Caki2 (cell line): ENCODE measurements around the gene FILIP1L. TPM values are rescaled to one million over a fixed set of nuclear protein-coding genes. Genes with fewer than 3 reads are reported as not detected.

Source experiments
- DNase-seq: peaks from one replicate; pipeline ENCODE4 v3.0.0-alpha.2; 2015; ENCODE audit warnings: low read depth
- in situ Hi-C: cut with HindIII; loops from 2 replicates; pipeline ENCODE4 v1.10.0; 2016; ENCODE audit warnings: low sequenced_read_pairs, low pct_unique_long_range_greater_than_20kb, mixed read lengths
- total RNA-seq: library from RNA; depleted of rRNA; stranded (reverse); fragments of >200 nt; shearing (Covaris generic); gene quantifications from 2 replicates; pipeline ENCODE4 v1.2.3, GENCODE V29; 2014; ENCODE audit warnings: low replicate concordance; rRNA removed

The FILIP1L gene
- total RNA-seq: not detected in 2 replicates

GRCh38 chr3:100114413-100115030 is at the start of gene FILIP1L:
Gene FILIP1L, minus strand, starts transcription at chr3:100114501.
- DNase-seq: no peak
- in situ Hi-C loops: no loop called here

- DNase-seq: no peak
- in situ Hi-C loops: no loop called here
Measured at GRCh38 chr3:100163787-100164186, 49.5 kb upstream of the FILIP1L start.

GRCh38 chr3:100160521-100160920 is 46.2 kb upstream of the FILIP1L start:
- no peak for DNase-seq
- in situ Hi-C loops: no loop called here

- in situ Hi-C loops: no loop called here
- no peak for DNase-seq
Measured at GRCh38 chr3:100159331-100160153, 45.2 kb upstream of the FILIP1L start.

- no peak for DNase-seq
- in situ Hi-C loops: no loop called here
Measured at GRCh38 chr3:100158918-100159330, 44.6 kb upstream of the FILIP1L start.

- in situ Hi-C loops: no loop called here
- DNase-seq: no peak
Measured at GRCh38 chr3:100157685-100158084, 43.4 kb upstream of the FILIP1L start.

GRCh38 chr3:100155590-100155989 is 41.3 kb upstream of the FILIP1L start:
- no peak for DNase-seq
- in situ Hi-C loops: no loop called here

- DNase-seq: no peak
- in situ Hi-C loops: no loop called here
Measured at GRCh38 chr3:100155128-100155527, 40.8 kb upstream of the FILIP1L start.

GRCh38 chr3:100154171-100154570 is 39.9 kb upstream of the FILIP1L start:
- in situ Hi-C loops: no loop called here
- no peak for DNase-seq

GRCh38 chr3:100151024-100151707 is 36.9 kb upstream of the FILIP1L start:
- DNase-seq: no peak
- in situ Hi-C loops: no loop called here

- in situ Hi-C loops: no loop called here
- DNase-seq: no peak
Measured at GRCh38 chr3:100150473-100150872, 36.2 kb upstream of the FILIP1L start.

GRCh38 chr3:100149713-100150415 is 35.6 kb upstream of the FILIP1L start:
- in situ Hi-C loops: no loop called here
- no peak for DNase-seq

GRCh38 chr3:100149130-100149529 is 34.8 kb upstream of the FILIP1L start:
- in situ Hi-C loops: no loop called here
- DNase-seq: no peak

GRCh38 chr3:100144255-100144866 is 30.1 kb upstream of the FILIP1L start:
- no peak for DNase-seq
- in situ Hi-C loops: no loop called here

GRCh38 chr3:100141586-100141985 is 27.3 kb upstream of the FILIP1L start:
- in situ Hi-C loops: no loop called here
- DNase-seq: no peak

- DNase-seq: no peak
- in situ Hi-C loops: no loop called here
Measured at GRCh38 chr3:100140976-100141375, 26.7 kb upstream of the FILIP1L start.

GRCh38 chr3:100136921-100137320 is 22.6 kb upstream of the FILIP1L start:
- DNase-seq: no peak
- in situ Hi-C loops: no loop called here

GRCh38 chr3:100131241-100131640 is 16.9 kb upstream of the FILIP1L start:
- no peak for DNase-seq
- in situ Hi-C loops: no loop called here
